ENCODE results near the gene THRB.

THRB gene

GRCh38 chr3:24344784-24345439 lies 149.7 kb downstream of the THRB start:
- no peak for FAIRE-seq

- no peak for FAIRE-seq
Observed at GRCh38 chr3:24343084-24343783, 151.4 kb downstream of the THRB start.

- FAIRE-seq: no peak
Observed at GRCh38 chr3:24342275-24342674, 152.4 kb downstream of the THRB start.

GRCh38 chr3:24341668-24342067 lies 153.0 kb downstream of the THRB start:
- no peak for FAIRE-seq

- FAIRE-seq: no peak
Observed at GRCh38 chr3:24340966-24341365, 153.7 kb downstream of the THRB start.

- FAIRE-seq: no peak
Observed at GRCh38 chr3:24340161-24340560, 154.5 kb downstream of the THRB start.

GRCh38 chr3:24339266-24339825 lies 155.3 kb downstream of the THRB start:
- FAIRE-seq: no peak

GRCh38 chr3:24338409-24339130 lies 156.1 kb downstream of the THRB start:
- FAIRE-seq: no peak

GRCh38 chr3:24336101-24336500 lies 158.5 kb downstream of the THRB start:
- FAIRE-seq: no peak

- no peak for FAIRE-seq
Observed at GRCh38 chr3:24332092-24332491, 162.6 kb downstream of the THRB start.

GRCh38 chr3:24323272-24323671 lies 171.4 kb downstream of the THRB start:
- no peak for FAIRE-seq

- FAIRE-seq: no peak
Observed at GRCh38 chr3:24320601-24321000, 174.0 kb downstream of the THRB start.

GRCh38 chr3:24318677-24319287 lies 175.9 kb downstream of the THRB start:
- no peak for FAIRE-seq

- FAIRE-seq: no peak
Observed at GRCh38 chr3:24316887-24317383, 177.7 kb downstream of the THRB start.

- no peak for FAIRE-seq
Observed at GRCh38 chr3:24315971-24316370, 178.7 kb downstream of the THRB start.

- FAIRE-seq: no peak
Observed at GRCh38 chr3:24315356-24315755, 179.3 kb downstream of the THRB start.

GRCh38 chr3:24311881-24312280 lies 182.8 kb downstream of the THRB start:
- FAIRE-seq: no peak

GRCh38 chr3:24310887-24311286 lies 183.8 kb downstream of the THRB start:
- FAIRE-seq: no peak

- FAIRE-seq: no peak
Observed at GRCh38 chr3:24306518-24306917, 188.1 kb downstream of the THRB start.

- FAIRE-seq: peak; percentile 18
Observed at GRCh38 chr3:24305795-24306467, 188.7 kb downstream of the THRB start.

GRCh38 chr3:24303057-24303754 lies 191.4 kb downstream of the THRB start:
- FAIRE-seq: no peak

GRCh38 chr3:24302396-24302795 lies 192.3 kb downstream of the THRB start:
- no peak for FAIRE-seq

All from endometrium (tissue), 2 donors.